ENCODE data around the gene RAD54L.

The RAD54L gene

GRCh38 chr1:46298387-46298786 lies 50.8 kb downstream of the RAD54L start:
- TF ChIP-seq GATA2 (IDR thresholded peaks at IDR 0.05; ENCODE audit: low read depth, low read length) (no peak), GATA3 (IDR thresholded peaks at IDR 0.05; ENCODE audit: low read depth, low read length) (no peak)

DNA sequence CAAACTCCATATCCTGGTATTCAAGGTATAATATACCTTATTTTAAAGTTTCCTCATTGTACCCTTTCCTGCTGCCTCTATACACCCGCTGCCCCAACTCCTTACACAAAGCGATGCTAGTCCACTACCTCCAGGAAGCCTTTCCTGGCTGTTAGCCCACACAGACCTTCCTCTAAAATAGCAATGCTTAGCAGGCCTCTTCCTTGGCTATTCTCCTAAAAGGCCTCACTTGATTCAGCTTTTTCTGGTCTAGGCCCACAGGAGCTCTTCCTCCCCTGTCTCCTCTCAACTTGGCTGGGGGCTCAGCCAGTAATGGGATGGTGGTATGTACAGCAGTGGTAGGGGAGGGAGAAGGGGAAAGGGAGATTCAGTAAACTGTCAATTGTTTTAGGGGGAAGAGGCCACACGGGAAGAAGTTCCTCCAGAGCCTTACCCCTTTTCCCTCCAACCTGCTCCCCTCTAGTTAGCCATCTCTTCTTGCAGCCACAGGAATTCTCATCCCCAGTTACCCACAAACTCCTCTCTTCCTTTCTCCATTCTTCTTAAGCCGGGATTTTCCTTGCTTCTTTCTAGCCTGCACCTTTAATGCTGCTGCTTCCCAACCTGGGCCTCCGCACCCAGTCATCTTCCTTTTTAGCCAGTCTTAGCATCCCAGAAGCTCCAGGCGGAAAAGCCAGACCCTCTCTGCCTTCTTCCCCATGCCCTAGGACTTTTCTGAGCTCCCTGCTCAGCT lies 53.3 kb downstream of the RAD54L start:
- TF ChIP-seq GATA3 (IDR thresholded peaks at IDR 0.05; ENCODE audit: low read depth, low read length) (no peak), GATA2 (IDR thresholded peaks at IDR 0.05; ENCODE audit: low read depth, low read length) (no peak)

- TF ChIP-seq GATA2 (IDR thresholded peaks at IDR 0.05; ENCODE audit: low read depth, low read length) (no peak), GATA3 (IDR thresholded peaks at IDR 0.05; ENCODE audit: low read depth, low read length) (no peak)
Measured at GRCh38 chr1:46301406-46301807, 53.8 kb downstream of the RAD54L start.

- no peak for TF ChIP-seq GATA3 (IDR thresholded peaks at IDR 0.05; ENCODE audit: low read depth, low read length)
- no peak for TF ChIP-seq GATA2 (IDR thresholded peaks at IDR 0.05; ENCODE audit: low read depth, low read length)
Measured at GRCh38 chr1:46301808-46302640, 54.5 kb downstream of the RAD54L start.

GRCh38 chr1:46302641-46303037 lies 55.1 kb downstream of the RAD54L start:
- no peak for TF ChIP-seq GATA2 (IDR thresholded peaks at IDR 0.05; ENCODE audit: low read depth, low read length)
- no peak for TF ChIP-seq GATA3 (IDR thresholded peaks at IDR 0.05; ENCODE audit: low read depth, low read length)

DNA sequence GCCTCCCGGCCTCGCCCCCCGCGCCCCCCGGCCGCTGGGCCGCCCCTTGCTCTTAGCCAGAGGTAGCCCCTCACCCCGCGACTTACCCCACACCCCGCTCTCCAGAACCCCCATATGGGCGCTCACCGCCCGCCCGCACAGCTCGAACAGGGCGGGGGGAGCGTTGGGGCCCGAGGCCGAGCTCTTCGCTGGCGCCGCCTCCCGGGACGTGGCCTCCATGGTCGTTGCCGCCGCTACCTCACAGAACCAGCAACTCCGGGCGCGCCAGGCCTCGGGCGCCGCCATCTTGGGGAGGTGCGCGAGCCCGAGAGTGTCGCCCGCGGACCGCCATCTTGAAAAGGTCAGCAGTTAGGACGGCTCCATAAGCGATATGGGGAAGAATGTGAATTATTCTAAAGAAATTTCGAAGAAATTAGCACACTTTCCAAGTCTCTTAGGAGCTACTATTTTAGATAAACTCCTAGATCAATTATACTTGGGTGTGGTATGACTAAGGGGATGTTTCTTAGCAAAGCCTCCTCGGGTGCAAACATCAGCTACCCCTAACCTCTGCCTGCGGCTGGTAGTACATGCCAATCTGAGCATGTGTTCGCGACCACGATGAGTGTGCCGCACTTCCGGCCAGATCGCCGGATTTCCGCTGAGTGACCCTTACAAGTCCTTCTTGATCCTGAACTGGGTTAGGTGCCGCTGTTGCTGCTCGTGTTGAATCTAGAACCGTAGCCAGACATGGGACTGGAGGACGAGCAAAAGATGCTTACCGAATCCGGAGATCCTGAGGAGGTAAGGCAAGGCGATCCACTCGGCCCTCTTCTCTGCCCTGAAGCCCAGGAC lies 55.7 kb downstream of the RAD54L start, which contains the start of the genes LRRC41 and UQCRH:
LRRC41 (minus strand) TSS at position 579 of the 834 bp plus-strand sequence; CDS start at position 285, 294 bp downstream.
UQCRH (plus strand) TSS at position 661 of the 834 bp plus-strand sequence; CDS start at position 730, 69 bp downstream.
- no peak for TF ChIP-seq GATA3 (IDR thresholded peaks at IDR 0.05; ENCODE audit: low read depth, low read length)
- no peak for TF ChIP-seq GATA2 (IDR thresholded peaks at IDR 0.05; ENCODE audit: low read depth, low read length)

- TF ChIP-seq GATA2 (IDR thresholded peaks at IDR 0.05; ENCODE audit: low read depth, low read length) (no peak), GATA3 (IDR thresholded peaks at IDR 0.05; ENCODE audit: low read depth, low read length) (no peak)
Measured at GRCh38 chr1:46303872-46304326, 56.3 kb downstream of the RAD54L start.

DNA sequence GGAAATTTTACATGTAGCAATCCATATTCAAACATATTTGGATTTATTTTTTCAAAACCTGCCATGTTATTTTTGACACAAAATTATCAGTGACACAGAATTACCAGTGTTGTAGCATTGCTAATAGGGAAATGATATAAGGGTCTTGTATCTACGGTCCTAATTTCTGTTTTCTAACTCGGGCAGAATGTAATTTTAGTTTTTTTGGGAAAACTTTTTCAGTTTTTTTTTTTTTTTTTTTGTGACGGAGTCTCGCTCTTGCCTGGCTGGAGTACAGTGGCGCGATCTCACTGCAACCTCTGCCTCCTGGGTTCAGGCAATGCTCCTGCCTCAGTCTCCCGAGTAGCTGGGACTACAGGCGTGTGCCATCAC lies 58.6 kb downstream of the RAD54L start:
- TF ChIP-seq GATA2 (IDR thresholded peaks at IDR 0.05; ENCODE audit: low read depth, low read length), result no peak
- no peak for TF ChIP-seq GATA3 (IDR thresholded peaks at IDR 0.05; ENCODE audit: low read depth, low read length)

DNA sequence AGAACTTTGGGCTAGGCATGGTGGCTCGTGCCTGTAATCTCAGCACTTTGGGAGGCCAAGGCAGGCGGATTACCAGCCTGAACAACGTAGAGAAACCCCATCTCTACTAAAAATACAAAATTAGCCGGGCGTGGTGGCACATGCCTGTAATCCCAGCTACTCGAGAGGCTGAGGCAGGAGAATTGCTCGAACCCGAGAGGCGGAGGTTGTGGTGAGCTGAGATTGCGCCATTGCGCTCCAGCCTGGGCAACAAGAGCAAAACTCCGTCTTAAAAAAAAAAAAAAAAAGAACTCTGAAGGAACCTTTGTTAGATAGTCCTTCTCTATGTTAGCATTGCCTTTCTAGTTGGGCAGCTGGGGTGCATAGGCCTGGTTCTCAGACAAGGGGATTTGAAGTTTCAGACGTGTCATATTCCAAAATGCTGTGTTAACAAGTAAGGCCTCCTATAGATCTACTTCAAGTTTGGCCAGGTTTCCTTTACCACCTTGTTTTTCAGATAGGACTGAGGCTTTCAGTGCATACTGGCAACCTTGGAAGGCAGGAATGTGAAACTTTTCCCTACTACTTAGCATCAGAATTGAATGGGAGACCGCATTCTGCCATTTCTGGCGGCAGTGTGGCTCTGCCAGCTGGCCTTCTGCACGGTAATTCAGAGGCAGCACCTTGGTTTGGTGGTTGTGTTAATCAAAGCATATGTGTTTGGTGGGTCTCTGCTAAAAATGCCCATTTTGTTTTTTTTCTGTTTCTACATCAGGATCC lies 62.0 kb downstream of the RAD54L start:
- TF ChIP-seq GATA2 (IDR thresholded peaks at IDR 0.05; ENCODE audit: low read depth, low read length) (no peak), GATA3 (IDR thresholded peaks at IDR 0.05; ENCODE audit: low read depth, low read length) (no peak)

DNA sequence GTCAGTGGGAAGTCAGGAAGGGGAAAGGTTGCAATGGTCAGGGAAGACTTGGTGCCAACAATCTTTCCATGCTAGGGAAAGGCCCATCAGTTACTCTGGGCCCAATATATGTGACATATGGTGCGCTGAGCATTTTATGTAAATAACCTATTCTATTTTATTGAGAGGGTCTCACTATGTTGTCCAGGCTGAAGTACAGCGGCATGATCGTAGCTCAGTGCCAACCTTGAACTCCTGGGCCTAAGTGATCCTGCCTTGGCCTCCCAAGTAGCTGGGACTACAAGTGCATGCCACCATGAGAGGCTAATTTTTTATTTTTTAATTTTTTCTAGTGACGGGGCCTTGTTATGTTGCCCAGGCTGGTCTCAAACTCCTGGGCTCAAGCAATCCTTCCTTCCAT lies 62.8 kb downstream of the RAD54L start:
- no peak for TF ChIP-seq GATA3 (IDR thresholded peaks at IDR 0.05; ENCODE audit: low read depth, low read length)
- no peak for TF ChIP-seq GATA2 (IDR thresholded peaks at IDR 0.05; ENCODE audit: low read depth, low read length)

- TF ChIP-seq GATA3 (IDR thresholded peaks at IDR 0.05; ENCODE audit: low read depth, low read length) (no peak), GATA2 (IDR thresholded peaks at IDR 0.05; ENCODE audit: low read depth, low read length) (no peak)
Measured at GRCh38 chr1:46315669-46316403, 68.3 kb downstream of the RAD54L start.

DNA sequence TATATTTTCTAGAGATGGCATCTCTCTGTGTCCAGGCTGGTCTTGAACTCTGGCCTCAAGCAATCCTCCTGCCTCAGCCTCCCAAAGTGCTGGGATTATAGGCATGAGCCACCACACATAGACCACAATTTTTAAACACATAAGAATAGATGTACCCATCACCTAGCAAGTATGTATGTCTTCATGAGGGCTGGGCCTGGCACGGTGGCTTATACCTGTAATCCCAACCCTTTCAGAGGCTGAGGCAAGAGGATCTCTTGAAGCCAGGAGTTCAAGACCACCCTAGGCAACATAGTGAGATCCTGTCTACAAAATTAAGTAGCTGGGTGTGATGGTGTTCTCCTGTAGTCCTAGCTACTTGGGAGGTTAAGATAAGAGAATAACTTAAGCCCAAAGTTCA lies 69.8 kb downstream of the RAD54L start:
- no peak for TF ChIP-seq GATA2 (IDR thresholded peaks at IDR 0.05; ENCODE audit: low read depth, low read length)
- no peak for TF ChIP-seq GATA3 (IDR thresholded peaks at IDR 0.05; ENCODE audit: low read depth, low read length)
